ENCODE measurements around the gene TRANK1. TPM values are rescaled to one million over a fixed set of nuclear protein-coding genes. Genes with fewer than 3 reads are reported as not detected.

Gene TRANK1
- total RNA-seq, 1 donor from 2014 or later = 0.51 TPM

GRCh38 chr3:36923523-36923943 lies 21.3 kb downstream of the TRANK1 start:
- no peaks in the 10 kb centered on the region for H3K4me1 Mint-ChIP-seq (ENCODE audit: low read depth, unreplicated experiment)
- no peak overlapping the region for H3K4me3 Mint-ChIP-seq (ENCODE audit: unreplicated experiment)
- TF ChIP-seq CTCF (IDR thresholded peaks at IDR 0.05; ENCODE audit: partially characterized antibody, unreplicated experiment) = peak; percentile 26
- peaks cover 2% of the 10 kb centered on the region for H3K27me3 Mint-ChIP-seq (ENCODE audit: unreplicated experiment)
- peaks cover 10% of the 10 kb centered on the region for H3K36me3 Mint-ChIP-seq (ENCODE audit: unreplicated experiment)
- no peak overlapping the region for H3K27ac Mint-ChIP-seq (ENCODE audit: unreplicated experiment)
- DNase-seq = no peak
- H3K9me3 Mint-ChIP-seq (ENCODE audit: unreplicated experiment) = no peaks in the 10 kb centered on the region

GRCh38 chr3:36920884-36921567 lies 23.8 kb downstream of the TRANK1 start:
- Mint-ChIP-seq H3K4me3 (ENCODE audit: unreplicated experiment) (no peak overlapping the region), H3K4me1 (ENCODE audit: low read depth, unreplicated experiment) (no peaks in the 10 kb centered on the region), H3K9me3 (ENCODE audit: unreplicated experiment) (no peaks in the 10 kb centered on the region), H3K27ac (ENCODE audit: unreplicated experiment) (no peak overlapping the region), H3K27me3 (ENCODE audit: unreplicated experiment) (peaks cover 2% of the 10 kb centered on the region), H3K36me3 (ENCODE audit: unreplicated experiment) (peaks cover 10% of the 10 kb centered on the region)
- no peak for TF ChIP-seq CTCF (IDR thresholded peaks at IDR 0.05; ENCODE audit: partially characterized antibody, unreplicated experiment)
- no peak for DNase-seq

DNA sequence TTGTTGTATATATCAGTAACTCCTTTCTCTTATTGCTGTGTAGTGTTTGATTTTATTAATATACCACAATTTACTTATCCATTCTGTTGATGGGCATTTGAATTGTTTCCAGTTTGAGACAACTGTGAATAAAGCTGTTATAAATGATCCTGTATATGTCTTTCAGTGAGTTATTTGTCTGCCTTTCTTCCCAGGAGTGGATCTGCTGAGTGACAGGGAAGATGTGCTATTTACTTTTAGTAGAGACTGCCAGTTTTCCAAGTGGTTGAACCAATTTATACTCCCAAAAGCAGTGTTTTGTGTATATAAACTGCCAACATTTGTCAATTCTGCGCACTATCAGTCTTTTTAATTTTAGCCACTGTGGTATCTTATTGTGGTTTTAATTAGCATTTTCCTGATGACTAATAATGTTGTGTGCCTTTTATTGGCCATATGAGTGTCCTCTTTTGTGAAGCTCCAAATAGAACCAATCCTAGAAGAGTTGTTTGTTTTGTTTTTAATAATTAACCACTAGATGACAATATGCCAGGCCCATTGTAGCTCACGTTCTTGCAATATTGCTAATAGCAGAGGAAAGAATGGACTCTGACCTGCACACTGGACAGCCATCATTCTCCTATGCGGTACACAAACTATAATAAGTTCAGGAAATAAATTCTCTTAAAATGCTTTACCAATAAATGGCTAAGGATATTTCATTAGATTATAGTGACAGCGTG lies 25.3 kb downstream of the TRANK1 start:
- Mint-ChIP-seq H3K36me3 (ENCODE audit: unreplicated experiment) (peaks cover 10% of the 10 kb centered on the region), H3K4me3 (ENCODE audit: unreplicated experiment) (no peak overlapping the region), H3K4me1 (ENCODE audit: low read depth, unreplicated experiment) (no peaks in the 10 kb centered on the region), H3K9me3 (ENCODE audit: unreplicated experiment) (no peaks in the 10 kb centered on the region), H3K27ac (ENCODE audit: unreplicated experiment) (no peak overlapping the region), H3K27me3 (ENCODE audit: unreplicated experiment) (peaks cover 2% of the 10 kb centered on the region)
- DNase-seq = no peak
- no peak for TF ChIP-seq CTCF (IDR thresholded peaks at IDR 0.05; ENCODE audit: partially characterized antibody, unreplicated experiment)

- no peaks in the 10 kb centered on the region for H3K9me3 Mint-ChIP-seq (ENCODE audit: unreplicated experiment)
- no peak overlapping the region for H3K27ac Mint-ChIP-seq (ENCODE audit: unreplicated experiment)
- no peak for TF ChIP-seq CTCF (IDR thresholded peaks at IDR 0.05; ENCODE audit: partially characterized antibody, unreplicated experiment)
- H3K27me3 Mint-ChIP-seq (ENCODE audit: unreplicated experiment) = peaks cover 2% of the 10 kb centered on the region
- H3K36me3 Mint-ChIP-seq (ENCODE audit: unreplicated experiment) = peaks cover 10% of the 10 kb centered on the region
- no peak for DNase-seq
- H3K4me3 Mint-ChIP-seq (ENCODE audit: unreplicated experiment) = no peak overlapping the region
- no peaks in the 10 kb centered on the region for H3K4me1 Mint-ChIP-seq (ENCODE audit: low read depth, unreplicated experiment)
These were observed 26.8 kb downstream of the TRANK1 start for GRCh38 chr3:36918050-36918449.

All from glutamatergic neuron (in vitro differentiated cells).